NB4 (cell line): ENCODE data around the gene UROC1.

ENCODE experiments used
- DNase-seq: peaks from one replicate; pipeline ENCODE4 v3.0.0; 2010; ENCODE audit warnings: low read depth
- H3K4me3 ChIP-seq: one replicate; pipeline ENCODE4 v1.5.1; 2011; ENCODE audit warnings: mild to moderate bottlenecking, low read depth, low read length, moderate library complexity
- MYC ChIP-seq: IDR thresholded peaks from 2 replicates; pipeline ENCODE4 v1.6.1; 2011; ENCODE audit warnings: low read depth, low read length
- POLR2A ChIP-seq: IDR thresholded peaks from 2 replicates; pipeline ENCODE4 v1.6.1; 2011; ENCODE audit warnings: mild to moderate bottlenecking; ENCODE audit not compliant: insufficient read length; ENCODE audit errors: extremely low read depth
- TF ChIP-seq, protein P1 (sequence below): IDR thresholded peaks from 2 replicates; pipeline ENCODE4 v1.6.1; 2011; ENCODE audit warnings: low read depth, low read length
- TF ChIP-seq, protein P2 (sequence below): IDR thresholded peaks from one replicate; pipeline ENCODE4 v1.5.1; 2012; ENCODE audit warnings: low read depth, low read length

Gene UROC1

DNA sequence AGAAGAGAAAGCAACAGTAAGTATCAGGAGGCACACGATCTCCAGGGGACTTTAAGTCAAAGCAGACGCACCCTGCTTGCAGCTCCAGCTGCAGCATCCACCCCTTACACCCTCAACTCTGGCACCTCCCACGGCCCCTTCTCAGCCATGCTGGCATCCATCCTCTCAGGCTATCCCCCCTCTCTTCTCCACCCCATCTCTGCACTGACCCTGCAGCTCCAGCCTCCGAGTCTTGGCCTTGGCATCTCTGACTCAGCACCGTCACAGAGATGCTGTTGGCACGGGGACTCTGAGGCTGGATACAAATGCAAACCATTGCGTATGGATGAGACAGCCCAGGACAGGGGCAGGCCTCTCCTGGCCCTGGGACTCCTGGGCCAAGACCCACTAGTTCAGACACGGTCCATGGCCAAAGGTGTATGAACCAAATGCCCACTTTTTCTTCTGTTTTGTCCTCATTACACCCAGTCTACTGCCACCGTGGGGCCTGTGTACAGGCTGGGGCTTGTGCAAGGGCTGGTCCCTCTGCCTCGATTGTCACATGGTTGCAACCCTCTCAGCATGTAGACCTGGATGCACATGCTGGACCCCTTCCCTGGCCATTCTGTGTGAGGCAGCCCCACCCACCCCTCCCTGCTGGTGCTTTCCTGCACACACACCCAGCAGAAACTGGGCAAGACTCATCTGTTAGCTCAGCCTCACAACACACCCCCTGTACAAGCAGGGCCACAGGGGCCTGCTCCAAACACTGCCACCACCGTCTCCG is 23.2 kb downstream of the UROC1 start:
- DNase-seq = no peak
- no peak for TF ChIP-seq MYC
- no peak for TF ChIP-seq POLR2A
- TF ChIP-seq, protein P1, sequence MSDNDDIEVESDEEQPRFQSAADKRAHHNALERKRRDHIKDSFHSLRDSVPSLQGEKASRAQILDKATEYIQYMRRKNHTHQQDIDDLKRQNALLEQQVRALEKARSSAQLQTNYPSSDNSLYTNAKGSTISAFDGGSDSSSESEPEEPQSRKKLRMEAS = no peak
- TF ChIP-seq, protein P2, sequence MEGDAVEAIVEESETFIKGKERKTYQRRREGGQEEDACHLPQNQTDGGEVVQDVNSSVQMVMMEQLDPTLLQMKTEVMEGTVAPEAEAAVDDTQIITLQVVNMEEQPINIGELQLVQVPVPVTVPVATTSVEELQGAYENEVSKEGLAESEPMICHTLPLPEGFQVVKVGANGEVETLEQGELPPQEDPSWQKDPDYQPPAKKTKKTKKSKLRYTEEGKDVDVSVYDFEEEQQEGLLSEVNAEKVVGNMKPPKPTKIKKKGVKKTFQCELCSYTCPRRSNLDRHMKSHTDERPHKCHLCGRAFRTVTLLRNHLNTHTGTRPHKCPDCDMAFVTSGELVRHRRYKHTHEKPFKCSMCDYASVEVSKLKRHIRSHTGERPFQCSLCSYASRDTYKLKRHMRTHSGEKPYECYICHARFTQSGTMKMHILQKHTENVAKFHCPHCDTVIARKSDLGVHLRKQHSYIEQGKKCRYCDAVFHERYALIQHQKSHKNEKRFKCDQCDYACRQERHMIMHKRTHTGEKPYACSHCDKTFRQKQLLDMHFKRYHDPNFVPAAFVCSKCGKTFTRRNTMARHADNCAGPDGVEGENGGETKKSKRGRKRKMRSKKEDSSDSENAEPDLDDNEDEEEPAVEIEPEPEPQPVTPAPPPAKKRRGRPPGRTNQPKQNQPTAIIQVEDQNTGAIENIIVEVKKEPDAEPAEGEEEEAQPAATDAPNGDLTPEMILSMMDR = no peak
- no peak overlapping the region for H3K4me3 ChIP-seq

DNA sequence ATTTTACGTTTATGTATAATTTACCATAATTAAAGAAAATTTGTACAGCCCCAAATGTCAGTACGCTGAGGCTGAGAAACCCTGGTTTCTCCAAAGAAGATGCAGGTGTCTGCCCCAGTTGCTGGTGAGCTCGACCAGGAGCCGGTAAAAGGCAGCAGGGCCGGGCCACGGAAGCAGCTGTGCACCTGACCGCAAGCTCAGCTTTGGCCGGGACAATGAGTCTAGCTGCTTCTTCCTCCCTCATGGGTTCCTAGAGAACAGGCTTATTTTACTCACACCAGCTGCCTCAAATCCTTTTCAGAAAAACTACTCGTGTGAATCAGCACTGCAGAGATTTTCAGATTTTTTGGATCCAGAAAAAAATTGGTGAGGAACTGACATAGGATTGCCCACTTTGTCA is 23.8 kb downstream of the UROC1 start:
- H3K4me3 ChIP-seq = no peak overlapping the region
- DNase-seq = peak; percentile 65
- TF ChIP-seq POLR2A (no peak), MYC (no peak)
- TF ChIP-seq, protein P2 = no peak
- TF ChIP-seq, protein P1 = no peak

DNA sequence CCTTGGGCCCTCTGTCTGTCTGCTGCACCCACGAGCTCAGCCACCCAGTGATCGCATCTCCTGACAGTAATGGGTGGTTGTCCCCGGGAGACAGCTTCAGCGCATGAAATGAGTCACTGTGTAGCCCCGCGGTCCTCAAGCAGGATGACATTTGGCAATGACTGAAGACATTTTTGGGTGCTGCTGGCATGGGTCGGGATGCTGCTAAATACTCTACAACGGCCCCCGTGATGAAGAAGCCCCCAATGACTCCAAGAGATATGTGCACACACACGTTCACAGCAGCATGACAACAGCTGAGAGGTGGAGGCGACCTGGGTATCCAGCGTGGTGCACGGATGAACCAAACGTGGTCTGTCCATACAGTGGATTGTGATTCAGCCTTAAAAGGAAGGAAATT is 24.5 kb downstream of the UROC1 start:
- H3K4me3 ChIP-seq = no peak overlapping the region
- TF ChIP-seq, protein P2 = no peak
- TF ChIP-seq, protein P1 = no peak
- TF ChIP-seq POLR2A (no peak), MYC (no peak)
- DNase-seq = peak; percentile 49

DNA sequence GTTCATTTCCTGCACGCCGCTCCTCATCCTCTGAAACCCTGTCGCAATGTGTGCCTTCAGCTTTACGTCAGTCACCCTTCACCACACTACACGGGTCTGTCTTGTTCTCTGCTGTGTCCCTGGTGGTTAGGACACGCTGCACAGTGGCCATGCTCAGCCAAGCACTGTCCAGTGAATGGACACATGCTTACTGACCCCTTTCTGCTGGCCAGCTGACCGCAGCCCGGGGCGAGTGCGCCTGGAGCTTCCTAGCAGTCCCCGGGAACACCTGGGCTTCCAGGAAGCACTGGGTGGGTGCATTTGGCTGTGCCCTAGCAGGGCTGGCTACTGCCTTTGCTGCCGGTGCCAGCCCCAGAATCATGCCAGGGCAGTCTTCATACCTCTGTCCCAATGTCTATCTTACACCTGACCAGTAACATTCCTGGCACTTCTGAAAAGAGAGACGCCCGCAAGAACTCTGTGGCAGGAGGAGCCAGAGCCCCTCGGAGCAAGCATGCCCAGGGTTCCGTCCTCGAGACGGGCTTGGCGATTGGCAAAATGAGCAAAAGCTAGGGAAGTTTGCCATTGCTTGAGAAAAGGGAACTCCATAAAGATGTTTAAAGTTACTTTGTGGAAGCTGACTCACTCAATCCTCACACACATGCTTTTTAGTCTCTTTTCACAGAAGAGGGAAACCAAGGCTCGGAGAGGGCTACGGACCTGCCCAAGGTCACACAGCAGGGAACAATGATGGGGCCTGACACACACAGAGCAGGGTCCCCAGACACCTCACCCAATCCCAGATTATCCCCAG is 26.2 kb downstream of the UROC1 start:
- no peak overlapping the region for H3K4me3 ChIP-seq
- DNase-seq = peak; percentile 52
- TF ChIP-seq POLR2A = no peak
- TF ChIP-seq MYC = no peak
- TF ChIP-seq, protein P2 = no peak
- TF ChIP-seq, protein P1 = no peak

DNA sequence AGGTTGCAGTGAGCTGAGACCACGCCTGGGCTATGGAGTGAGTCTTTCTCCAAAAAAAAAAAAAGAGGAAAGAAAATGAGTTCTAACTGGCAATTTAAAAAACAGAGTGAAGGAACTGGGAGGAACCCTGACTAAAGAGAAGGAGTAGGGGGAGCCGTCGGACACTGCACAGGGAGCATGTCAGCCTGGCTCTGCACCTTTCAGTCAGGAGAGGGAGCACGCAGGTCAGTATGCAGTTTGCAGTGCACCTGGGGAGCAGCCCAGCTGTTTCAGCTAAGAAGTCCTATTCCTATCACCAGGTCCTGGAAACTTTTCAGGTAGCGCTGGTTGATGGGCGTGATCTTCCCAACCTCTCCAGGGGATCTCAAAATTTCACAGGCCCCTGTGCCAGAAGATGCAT is 27.0 kb downstream of the UROC1 start:
- TF ChIP-seq, protein P1 = no peak
- TF ChIP-seq MYC (no peak), POLR2A (no peak)
- TF ChIP-seq, protein P2 = no peak
- no peak for DNase-seq
- H3K4me3 ChIP-seq = no peak overlapping the region
